ENCODE results near the gene ITLN1.
"Not testable (repeated sequence)": the region's sequence is repeated elsewhere in the genome, so short reads cannot be mapped to it uniquely, and the experiment has no call there.

ITLN1 gene

DNA sequence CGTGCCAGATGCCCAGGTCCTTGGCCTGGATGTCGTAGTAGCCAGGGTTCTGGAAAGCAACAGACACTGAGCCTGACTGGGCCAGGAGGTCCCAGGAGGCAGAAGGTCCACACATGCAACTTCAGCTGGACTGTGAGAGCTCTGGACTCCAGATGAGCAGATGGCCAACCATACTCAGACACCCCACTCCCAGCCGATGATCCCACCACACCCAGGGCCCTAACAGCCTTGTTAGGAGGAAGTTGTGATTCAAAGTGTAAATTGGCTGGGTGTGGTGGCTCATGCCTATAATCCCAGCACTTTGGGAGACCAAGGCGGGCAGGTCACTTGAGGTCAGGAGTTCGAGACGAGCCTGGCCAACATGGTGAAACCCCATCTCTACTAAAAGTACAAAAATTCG lies 3.7 kb downstream of the ITLN1 start:
- not testable (repeated sequence) for DNase-seq

DNA sequence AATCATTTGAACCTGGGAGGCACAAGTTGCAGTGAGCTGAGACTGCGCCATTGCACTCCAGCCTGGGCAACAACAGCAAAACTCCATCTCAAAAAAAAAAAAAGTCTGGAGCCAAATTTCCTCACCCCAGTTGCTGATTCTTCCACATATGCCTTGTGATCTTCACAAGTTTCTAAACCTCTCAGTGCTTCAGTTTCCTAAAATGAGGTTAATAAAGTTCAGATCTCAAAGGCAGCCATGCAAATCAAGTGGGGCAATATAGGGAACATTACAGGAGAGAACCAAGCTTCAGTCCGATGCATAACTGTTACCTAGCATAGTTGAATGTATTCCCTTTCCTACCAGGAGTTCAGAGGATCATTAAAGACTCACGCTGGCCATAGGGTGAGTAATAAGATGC lies 4.8 kb downstream of the ITLN1 start:
- no peak for DNase-seq

DNA sequence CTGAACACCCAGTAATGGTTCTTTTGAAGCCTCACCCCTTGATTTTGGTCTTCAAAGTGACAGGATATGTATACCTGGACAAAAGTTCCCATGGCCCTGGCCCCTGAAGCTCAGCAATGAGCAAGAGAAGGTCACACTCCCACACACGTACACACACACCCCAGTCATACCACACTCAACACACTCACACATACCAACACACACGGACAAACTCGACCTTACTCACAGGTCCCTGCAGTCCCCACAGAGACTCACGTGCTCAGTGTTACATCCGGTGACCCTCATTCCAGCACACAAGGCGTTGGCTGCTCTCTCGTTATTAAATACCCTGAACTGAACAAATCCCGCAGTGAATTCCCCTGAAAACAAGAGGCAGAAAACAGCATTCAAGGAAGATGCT lies 5.9 kb downstream of the ITLN1 start:
- DNase-seq = no peak

DNA sequence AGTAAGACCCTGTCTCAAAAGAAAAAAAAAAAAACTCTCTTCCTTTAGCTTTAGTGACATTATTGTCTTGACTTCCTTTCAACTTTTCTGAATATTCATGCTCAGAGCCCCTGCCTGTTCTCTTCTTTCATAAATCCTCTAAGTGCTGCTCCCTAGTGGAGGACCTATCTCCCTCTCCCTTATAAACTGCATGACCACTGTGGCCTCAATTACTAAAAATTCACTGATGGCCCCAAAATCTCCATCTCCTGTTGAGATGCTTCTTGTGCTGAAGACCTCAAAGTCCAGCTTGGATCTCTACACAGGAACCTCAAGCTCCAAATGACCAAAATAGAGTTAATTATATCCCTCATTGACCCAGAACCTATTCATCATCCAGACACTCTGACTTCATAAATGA lies 7.8 kb downstream of the ITLN1 start:
- DNase-seq = no peak

DNA sequence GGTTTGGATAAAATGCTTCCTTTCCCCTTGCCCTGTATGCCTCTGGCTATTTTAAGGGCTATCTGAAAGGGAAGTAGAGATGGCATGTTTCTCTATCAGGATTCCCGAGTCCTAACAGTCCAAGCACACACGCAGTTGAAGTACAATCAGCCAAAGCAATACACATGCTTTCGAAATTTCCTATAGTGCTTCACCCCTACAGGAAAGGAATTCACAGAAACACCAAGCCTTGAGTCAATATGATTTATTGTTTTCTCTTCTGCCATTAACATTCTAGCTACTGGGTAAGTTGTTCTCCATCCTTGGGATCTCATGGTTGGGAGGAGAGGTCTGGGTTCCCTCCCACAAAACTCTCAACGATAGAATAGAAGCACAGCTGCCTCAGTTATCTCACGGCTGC lies 8.7 kb downstream of the ITLN1 start:
- no peak for DNase-seq

DNA sequence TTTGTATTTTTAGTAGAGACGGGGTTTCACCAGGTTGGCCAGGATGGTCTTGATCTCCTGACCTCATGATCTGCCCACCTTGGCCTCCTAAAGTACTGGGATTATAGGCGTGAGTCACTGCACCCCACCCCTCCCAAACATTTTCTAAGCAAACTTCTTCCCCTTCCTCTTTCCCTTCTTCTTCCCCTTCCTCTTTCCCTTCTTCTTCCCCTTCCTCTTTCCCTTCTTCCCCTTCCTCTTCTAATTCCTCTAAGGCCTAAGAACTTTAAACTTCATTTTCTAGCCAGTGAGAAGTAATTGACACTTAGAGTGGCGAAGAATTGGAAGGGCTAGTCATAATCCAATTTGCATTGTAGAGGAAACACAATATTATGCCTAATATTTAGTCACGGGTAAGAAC lies 9.4 kb downstream of the ITLN1 start:
- not testable (repeated sequence) for DNase-seq

DNA sequence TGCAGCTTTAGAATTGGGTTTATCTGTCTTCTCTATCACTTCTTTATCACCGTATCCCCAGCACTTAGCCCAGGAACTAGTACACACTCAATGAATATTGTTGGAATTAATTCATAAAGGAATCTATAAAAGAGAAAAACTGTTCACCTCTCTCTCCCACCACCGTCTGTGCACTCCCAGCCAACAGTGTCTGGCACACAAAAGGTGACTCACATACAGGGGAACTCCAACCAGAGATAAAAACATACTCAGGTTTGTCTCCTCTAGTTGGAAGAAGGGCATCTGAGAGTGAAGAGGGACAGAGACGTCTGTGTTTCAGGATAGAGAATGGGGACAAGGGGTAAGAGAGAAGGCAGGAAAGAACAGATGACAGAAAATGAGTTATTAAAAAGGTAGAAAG lies 10.0 kb downstream of the ITLN1 start:
- DNase-seq = peak; percentile 20

DNA sequence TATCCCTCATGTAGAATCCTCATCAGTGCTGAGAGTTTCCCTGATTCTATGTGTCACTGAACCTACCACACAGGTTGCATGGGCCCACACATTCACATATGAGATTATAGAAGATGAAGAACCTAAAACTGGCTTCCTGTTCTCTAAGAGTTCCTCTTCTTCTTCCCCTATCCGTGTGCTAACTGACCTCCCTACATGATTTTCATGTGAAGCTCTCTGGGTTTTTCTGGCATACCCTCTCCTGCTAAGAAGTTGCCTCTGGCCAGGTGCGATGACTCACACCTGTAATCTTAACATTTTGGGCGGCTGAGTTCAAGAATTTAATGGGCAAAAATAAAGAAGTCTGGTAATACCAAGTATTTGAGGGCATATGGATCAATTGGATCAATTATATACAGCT lies 16.8 kb downstream of the ITLN1 start:
- no peak for DNase-seq

DNA sequence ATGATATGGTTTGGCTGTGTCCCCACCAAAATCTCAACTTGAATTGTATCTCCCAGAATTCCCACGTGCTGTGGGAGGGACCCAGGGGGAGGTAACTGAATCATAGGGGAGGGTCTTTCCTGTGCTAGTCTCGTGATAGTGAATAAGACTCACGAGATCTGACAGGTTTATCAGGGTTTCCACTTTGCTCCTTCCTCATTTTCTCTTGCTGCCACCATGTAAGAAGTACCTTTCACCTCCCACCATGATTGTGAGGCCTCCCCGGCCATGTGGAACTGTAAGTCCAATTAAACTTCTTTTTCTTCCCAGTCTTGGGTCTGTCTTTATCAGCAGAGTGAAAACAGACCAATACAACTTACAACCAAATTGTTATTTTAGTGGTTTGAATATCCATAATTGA lies 17.3 kb downstream of the ITLN1 start:
- not testable (repeated sequence) for DNase-seq

DNA sequence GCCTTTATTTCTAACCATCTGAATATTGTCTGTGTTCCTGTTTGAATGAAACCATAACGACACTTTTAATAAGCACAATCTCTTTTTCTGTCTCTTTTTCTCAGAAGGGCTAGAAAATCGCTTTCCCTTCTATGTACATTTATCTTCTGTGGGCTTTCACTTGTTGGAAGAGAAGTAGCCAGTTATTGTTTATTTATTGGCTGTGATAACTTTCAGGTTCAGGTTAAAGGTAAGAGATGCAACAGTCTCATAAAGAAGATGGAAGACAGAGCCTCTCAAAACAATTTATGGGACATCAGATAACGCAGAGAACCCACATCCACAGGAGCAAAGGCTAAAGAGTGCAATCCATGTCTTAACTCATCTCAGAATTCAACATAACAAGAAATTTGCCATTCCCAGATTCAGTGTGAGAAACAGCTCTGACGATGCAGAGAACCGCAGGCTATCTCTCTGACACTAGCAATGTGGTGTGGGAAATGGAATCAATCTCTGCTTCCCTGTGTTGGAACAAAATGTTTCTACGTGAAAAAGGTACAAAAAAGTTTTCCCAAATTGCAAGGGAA lies 18.2 kb downstream of the ITLN1 start:
- no peak for DNase-seq

DNA sequence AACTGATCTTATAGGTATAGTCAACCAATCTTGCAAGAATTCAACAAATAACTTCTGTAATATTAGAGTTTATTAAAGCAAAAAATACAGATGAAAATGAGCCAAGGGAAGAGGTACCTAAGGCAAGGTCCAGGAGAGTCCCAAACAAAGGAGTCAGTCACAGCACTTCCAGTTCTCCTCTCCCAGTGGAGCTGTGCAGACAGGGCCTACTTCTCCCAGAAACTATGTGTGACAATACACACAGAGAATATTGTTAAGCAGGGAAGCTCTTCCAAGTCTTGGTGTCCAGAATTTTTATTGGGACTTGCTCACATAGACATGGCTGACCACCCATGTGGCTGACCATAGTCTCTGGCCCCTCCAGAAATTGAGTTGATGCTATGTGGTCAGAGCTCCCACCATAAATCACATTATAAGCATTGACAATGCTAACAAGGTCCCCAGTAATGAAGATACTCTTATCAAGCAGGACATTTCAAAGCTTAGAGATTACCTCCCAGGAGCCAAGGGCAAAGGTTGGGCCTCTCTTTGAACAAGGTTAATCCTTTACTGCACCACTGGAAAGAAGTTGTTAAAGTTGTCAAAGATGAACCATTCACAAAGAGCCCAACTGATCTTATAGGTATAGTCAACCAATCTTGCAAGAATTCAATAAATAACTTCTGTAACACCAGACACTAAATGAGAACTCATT lies 18.8 kb downstream of the ITLN1 start:
- no peak for DNase-seq

DNA sequence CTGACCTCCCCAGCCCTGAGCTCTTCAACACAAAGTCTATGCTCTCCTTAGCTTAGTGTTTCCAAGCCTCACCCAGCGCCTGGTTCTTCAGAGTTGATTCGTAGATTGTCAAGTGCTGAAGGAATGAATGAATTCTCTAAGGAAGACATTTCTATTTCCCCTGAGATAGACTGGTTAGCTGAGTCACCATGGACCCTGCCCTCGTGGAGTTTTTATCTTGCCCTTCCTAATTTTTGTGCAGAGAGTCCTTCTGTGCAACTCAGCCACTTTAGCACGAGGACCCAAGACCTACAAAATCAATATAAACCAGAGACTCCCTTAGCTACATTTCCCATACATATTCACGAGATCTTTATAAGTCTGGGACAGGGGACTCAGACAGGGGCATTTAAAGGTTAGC lies 19.6 kb downstream of the ITLN1 start:
- no peak for DNase-seq

DNA sequence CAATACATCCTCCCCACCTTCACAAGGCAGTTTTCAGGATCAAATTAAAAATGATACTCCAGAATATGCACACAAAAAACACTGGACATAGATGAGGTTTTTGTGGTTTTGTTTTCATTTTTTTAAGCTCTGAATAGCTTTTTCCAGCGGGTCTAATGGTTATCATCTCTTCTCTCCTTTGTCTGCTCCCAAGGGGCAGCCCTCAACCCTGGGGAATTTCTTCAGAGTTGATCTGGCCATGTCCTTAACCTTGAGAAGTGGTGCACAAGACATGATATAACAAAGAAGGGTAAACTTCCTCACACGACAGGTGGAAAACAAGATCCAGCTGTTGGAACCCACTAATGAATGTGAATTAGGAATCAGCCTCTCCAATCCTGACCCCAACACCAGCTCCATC lies 20.8 kb downstream of the ITLN1 start:
- no peak for DNase-seq

DNA sequence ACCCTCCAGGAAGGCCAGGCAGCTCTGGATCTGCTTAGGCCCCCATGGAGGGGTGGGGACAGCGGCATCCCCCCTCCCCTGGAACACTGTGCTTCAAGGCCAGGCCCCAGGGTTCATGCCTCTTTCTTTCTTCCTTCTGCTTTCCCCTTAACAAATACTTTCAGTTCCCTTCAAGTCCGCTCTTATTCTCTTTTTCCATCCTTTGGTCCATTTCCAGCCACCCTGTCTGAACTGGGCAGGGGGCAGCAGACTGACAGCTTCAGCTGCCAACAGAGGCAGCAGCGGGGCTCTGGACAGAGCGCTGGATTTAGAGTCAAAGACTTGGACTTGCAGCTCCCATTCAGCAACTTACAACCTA lies 21.2 kb downstream of the ITLN1 start:
- DNase-seq = no peak

DNA sequence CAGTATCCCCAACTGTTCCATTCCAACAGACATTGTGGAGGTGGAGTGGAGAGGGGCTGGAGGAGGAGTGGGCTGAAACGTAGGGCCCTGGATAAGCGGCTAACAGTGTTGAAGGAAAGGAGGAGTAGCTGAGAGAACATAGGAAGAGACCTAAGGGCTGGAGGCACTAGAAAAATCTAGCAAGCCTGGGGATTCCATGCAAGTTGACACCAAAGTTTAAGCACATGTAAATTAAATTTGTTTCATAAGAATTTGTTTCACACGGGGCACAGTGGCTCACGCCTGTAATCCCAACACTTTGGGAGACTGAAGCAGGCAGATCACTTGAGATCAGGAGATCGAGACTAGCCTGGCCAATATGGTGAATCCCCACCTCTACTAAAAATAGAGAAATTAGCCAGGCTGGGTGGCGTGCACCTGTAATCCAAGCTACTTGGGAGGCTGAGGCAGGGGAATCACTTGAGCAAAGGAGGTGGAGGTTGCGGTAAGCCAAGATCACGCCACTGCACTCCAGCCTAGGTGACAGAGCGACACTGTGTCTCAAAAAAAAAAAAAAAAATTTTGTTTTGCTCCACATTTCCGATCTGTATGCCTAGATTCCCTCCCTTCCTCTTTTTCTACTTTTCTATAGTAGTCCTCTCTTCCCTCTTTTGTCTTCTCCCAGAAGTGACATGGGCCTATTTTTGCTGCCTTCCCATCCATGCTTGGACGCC lies 21.8 kb downstream of the ITLN1 start:
- DNase-seq = no peak

DNA sequence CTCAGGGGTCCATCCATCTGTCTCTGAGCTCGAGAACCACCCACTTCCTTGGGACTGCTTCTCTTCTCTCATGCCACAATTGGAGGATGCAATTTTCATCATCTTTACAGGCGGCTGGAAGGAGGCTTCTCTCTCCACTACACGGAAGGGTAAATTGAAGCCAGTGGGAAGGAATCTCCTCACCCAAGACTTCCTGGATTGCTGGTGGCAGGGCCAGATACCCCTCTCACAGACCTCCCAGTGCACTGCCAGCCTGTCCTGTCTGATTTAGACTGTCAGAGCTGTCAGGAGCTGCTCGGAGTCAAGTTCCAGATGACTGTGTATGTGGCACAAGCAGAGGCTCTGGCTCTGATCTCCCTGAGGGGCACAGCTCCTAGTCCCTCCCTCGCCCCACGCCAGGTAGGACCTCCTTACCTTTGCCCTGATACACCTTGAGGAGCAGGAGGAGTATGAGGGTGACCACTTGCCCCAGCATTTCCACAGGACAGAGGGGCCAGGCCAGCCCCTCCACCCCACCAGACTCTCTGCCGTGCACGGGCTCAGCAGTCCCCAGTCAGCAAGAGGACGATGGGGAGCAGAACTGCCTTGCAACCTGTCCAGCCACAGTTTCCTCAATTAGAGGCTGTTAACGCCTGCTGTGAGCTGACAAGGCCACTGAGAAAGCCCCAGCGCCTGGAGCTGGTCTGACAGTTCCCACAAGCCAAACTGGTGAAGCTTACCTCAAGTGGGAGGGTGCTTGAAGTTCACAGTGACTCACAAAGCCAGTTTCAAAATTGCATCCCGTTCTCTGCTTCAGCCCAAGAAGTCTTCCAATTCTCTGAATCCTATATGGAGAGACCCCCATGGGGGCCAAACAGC lies 22.5 kb downstream of the ITLN1 start, which contains the start of gene CD244:
CD244 (minus strand) TSS at position 685 of the 858 bp plus-strand sequence; CDS start at position 475, 210 bp downstream.
- DNase-seq = peak; percentile 34

DNA sequence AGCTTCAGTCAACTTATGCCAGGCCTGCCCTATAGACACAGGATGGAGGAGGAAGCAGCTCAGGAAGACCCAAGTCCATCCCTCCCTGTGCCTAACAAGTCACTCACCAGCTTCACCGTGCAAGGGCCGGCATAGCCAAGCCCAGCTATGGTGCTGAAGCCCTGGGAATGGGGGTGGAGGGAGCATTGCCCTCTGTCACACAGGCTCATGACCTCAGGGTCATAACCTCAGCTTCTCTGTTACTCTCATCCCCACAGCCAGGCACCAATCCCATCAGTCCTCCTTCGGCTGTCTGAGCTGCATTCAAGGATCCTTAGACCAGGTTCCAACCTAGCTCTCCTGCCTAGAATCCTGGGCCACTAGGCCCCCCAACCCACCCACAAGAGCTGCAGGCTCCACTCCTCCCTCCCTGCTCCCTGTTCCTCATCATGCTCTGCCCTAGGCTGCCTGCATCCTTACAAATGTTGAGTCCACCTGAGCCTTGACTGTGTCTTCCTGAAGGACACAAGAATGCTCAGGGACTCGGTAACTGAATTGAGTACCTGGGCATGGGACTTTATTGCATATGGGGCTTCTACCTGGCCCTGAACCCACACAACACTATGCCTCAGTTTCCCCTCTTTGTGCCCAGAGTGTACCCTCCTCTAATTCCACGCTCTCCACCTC lies 24.0 kb downstream of the ITLN1 start:
- DNase-seq = no peak

DNA sequence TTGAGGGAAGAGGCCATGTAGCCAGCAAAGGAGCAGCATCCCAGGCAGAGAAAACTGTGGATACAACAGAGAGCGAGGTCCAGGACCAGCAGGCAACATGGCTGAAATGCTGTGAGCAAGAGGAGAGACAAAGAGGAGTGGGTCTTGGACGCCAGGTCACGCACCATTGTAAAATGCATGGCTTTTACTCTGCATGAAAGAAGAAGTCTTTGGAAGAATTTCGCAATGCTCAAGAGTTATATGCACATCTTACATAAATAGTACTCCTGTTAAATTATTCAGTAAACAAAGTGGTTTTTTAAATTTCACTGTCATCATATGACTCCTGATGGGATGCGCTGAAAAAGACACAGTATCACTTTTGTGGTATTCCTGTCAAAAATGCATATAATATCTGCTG lies 25.8 kb downstream of the ITLN1 start:
- DNase-seq = no peak

DNA sequence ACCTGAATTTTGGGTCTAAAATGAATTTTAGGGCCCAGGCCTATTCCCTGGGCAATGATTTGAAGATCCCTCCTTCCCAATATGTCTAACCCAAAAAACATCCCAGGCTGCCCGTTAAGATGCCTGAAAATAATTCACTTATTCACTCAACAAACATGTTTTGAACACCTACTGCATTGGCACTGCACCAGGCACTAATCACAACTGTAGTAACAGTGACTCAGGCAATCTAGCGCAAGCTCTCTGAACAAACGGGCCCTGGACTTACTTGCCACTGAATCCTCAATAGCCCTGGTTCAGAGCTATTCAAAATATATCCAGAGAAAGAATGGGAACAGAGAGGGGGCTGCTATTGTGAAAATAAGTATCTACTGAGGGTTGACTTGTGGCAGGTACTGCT lies 26.5 kb downstream of the ITLN1 start:
- no peak for DNase-seq

DNA sequence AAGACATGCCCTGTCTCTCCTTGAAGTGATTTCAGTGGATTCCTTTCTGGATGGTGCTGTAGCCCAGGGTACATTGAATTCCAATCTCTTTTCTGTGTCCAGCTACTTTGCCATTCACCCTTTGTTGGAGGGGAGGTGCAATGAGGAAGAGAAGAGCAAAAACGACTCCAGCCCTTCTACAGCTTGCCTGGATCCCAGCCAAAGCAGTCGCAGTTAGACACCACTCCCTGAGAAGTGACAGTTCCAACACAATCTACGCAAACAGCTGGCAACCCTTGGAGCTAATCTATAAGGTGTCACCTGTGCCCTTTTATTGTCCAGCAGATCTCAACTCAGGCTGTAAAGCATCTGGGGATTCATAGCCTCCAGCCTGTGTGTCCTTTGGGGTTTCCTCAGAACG lies 26.9 kb downstream of the ITLN1 start:
- DNase-seq = no peak

DNA sequence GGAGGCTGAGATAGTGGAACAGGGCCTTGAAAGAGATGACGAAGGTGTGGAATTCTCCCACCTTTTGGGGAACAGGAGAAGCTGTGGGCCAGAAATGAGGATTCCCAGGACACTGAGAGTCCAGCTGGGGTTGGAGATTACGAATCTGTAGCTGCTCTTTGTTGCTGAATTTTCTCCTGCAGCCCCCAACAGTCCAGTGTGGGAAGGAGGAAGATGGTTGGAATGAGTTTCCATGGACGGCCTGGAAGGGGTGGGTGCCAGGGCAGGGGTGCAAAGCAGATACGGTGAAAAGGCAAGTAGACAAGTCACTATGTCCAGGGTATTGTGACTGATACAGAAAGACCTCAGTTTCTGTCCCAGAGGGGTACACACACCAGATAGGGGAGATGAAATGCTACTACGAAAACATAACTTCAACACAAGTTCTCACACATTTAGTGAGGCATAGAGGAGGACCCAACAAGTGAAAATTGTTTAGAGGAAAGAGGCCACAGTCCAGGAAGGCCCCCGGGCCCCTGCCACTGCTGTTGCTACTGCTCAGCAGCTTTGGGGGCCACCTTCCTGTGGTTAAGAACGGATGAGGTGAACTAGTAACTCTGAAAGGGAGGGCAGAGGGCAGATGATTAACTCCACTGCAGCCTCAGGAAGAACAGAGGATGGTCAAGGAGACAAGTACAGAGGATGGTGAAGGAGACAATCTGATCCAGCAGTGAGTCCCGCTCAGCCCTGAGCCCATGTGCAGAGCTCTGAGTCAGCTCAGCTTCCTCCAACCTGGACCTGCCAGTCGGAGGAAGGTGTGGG lies 29.6 kb downstream of the ITLN1 start:
- DNase-seq = no peak

DNA sequence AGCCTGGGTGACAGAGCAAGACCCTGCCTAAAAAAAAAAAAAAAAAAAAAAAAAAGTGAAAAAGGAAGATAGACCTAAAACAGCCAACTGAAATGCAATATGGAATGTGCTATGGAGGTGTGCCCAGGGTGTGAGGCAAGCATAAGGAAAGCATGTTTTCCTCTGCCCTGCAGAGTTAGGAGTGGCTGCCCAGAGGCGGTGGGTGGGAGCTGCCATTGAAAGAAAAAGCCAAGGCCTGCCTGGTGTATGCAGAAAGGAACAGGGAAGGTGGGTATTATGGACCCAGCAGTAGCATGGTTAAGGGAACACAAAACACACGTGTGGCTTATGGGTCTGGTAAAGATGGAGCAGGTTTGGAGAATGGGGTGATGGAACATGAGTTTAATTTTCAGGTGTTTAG lies 31.2 kb downstream of the ITLN1 start:
- DNase-seq = no peak

Data from stimulated activated CD4-positive, alpha-beta T cell treated with anti-CD3 and anti-CD28 coated beads, Interleukin-4, amount 100 ng/mL, for 1 hour (primary cell).